Esophagus muscularis mucosa (tissue), 4 donors: ENCODE data around the gene GPD1L.

ENCODE experiments used
- EP300 ChIP-seq: sonication (generic); formaldehyde crosslinking; IDR thresholded peaks from one replicate; pipeline ENCODE4 v1.6.1; 2017; ENCODE audit warnings: antibody characterized with exemption
- POLR2A ChIP-seq: fragments of 450-650 bp; IDR thresholded peaks from one replicate; pipeline ENCODE4 v1.6.1; 2017; ENCODE audit warnings: antibody characterized with exemption, moderate library complexity, mild to moderate bottlenecking, low read depth
- POLR2AphosphoS5 ChIP-seq, 2 donors: sonication (generic); formaldehyde crosslinking; IDR thresholded peaks; one replicate each; pipeline ENCODE4 v1.6.1; 2017; ENCODE audit warnings: antibody characterized with exemption in 2 of 2
- TF ChIP-seq, protein P1 (sequence below), 3 experiments: fragments of 200-600 bp in 2 of 3; fragments of 450-650 bp in 1 of 3; sonication (generic) in 2 of 3; IDR thresholded peaks; one replicate each; pipeline ENCODE4 v1.5.1; 2017 to 2019; ENCODE audit warnings: antibody characterized with exemption in 3 of 3, mild to moderate bottlenecking in 2 of 3, moderate library complexity in 1 of 3

DNA sequence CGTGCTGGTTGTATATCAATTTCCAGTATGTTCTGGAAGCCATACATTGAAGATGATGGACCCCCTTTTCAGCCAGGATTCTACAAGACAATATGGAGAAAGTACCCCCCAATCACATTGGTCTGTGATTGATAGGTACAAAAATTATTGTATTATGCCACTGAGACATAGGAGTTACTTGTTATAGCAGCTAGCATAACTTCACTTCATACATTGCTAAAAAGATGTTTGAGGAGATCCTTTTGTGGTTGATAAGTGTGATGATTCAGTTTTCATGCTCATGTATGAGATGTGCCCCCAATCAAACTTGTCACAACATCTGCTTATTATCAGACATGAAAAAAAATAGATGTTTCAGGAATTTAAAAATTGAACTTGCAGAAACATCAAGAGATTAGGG is 66.0 kb downstream of the GPD1L start:
- TF ChIP-seq, protein P1, sequence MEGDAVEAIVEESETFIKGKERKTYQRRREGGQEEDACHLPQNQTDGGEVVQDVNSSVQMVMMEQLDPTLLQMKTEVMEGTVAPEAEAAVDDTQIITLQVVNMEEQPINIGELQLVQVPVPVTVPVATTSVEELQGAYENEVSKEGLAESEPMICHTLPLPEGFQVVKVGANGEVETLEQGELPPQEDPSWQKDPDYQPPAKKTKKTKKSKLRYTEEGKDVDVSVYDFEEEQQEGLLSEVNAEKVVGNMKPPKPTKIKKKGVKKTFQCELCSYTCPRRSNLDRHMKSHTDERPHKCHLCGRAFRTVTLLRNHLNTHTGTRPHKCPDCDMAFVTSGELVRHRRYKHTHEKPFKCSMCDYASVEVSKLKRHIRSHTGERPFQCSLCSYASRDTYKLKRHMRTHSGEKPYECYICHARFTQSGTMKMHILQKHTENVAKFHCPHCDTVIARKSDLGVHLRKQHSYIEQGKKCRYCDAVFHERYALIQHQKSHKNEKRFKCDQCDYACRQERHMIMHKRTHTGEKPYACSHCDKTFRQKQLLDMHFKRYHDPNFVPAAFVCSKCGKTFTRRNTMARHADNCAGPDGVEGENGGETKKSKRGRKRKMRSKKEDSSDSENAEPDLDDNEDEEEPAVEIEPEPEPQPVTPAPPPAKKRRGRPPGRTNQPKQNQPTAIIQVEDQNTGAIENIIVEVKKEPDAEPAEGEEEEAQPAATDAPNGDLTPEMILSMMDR (IDR thresholded peaks at IDR 0.05), result no peak
- TF ChIP-seq POLR2AphosphoS5 (IDR thresholded peaks at IDR 0.05) (no peak), POLR2A (no peak), EP300 (no peak)
